SK-N-SH (cell line): ENCODE data around the gene SCUBE3.

Experiments used
- CHD2 ChIP-seq: fragments of 150-350 bp; IDR thresholded peaks from 2 replicates; pipeline ENCODE4 v1.6.1; 2018; ENCODE audit warnings: low read length; ENCODE audit not compliant: partially characterized antibody
- FOXJ3 ChIP-seq: sonication (generic); formaldehyde crosslinking; IDR thresholded peaks from 2 replicates; pipeline ENCODE4 v1.5.1; 2020; ENCODE audit warnings: mild to moderate bottlenecking, missing genetic modification reagents
- JUND ChIP-seq: IDR thresholded peaks from 2 replicates; pipeline ENCODE4 v1.4.0; 2012
- MXI1 ChIP-seq: IDR thresholded peaks from 2 replicates; pipeline ENCODE4 v1.6.1; 2012; ENCODE audit warnings: mild to moderate bottlenecking, low read depth, low read length, improper control_type of control experiment
- RCOR1 ChIP-seq: fragments of 150-350 bp; IDR thresholded peaks from 2 replicates; pipeline ENCODE4 v1.6.1; 2017; ENCODE audit warnings: antibody characterized with exemption, low read length
- RFX5 ChIP-seq: IDR thresholded peaks from 2 replicates; pipeline ENCODE4 v1.6.1; 2012; ENCODE audit warnings: mild to moderate bottlenecking, improper control_type of control experiment, low read length
- SIN3A ChIP-seq: IDR thresholded peaks from 2 replicates; pipeline ENCODE4 v1.6.1; 2012; ENCODE audit warnings: low read depth, mild to moderate bottlenecking, low read length, moderate library complexity, borderline replicate concordance
- TF ChIP-seq, protein P1 (sequence below): fragments of 200-600 bp; sonication (generic); IDR thresholded peaks from 2 replicates; pipeline ENCODE4 v1.6.1; 2017; ENCODE audit warnings: antibody characterized with exemption, mild to moderate bottlenecking, moderate library complexity
- TF ChIP-seq, protein P2 (sequence below): IDR thresholded peaks from 2 replicates; pipeline ENCODE4 v1.6.1; 2012; ENCODE audit warnings: mild to moderate bottlenecking, low read depth, low read length, moderate library complexity

- TF ChIP-seq, protein P1, sequence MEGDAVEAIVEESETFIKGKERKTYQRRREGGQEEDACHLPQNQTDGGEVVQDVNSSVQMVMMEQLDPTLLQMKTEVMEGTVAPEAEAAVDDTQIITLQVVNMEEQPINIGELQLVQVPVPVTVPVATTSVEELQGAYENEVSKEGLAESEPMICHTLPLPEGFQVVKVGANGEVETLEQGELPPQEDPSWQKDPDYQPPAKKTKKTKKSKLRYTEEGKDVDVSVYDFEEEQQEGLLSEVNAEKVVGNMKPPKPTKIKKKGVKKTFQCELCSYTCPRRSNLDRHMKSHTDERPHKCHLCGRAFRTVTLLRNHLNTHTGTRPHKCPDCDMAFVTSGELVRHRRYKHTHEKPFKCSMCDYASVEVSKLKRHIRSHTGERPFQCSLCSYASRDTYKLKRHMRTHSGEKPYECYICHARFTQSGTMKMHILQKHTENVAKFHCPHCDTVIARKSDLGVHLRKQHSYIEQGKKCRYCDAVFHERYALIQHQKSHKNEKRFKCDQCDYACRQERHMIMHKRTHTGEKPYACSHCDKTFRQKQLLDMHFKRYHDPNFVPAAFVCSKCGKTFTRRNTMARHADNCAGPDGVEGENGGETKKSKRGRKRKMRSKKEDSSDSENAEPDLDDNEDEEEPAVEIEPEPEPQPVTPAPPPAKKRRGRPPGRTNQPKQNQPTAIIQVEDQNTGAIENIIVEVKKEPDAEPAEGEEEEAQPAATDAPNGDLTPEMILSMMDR, result no peak
- no peak for TF ChIP-seq RFX5
- no peak for TF ChIP-seq MXI1
- no peak for TF ChIP-seq SIN3A
- TF ChIP-seq CHD2, result no peak
- TF ChIP-seq FOXJ3 (CRISPR knock-in tag), result no peak
- TF ChIP-seq, protein P2, sequence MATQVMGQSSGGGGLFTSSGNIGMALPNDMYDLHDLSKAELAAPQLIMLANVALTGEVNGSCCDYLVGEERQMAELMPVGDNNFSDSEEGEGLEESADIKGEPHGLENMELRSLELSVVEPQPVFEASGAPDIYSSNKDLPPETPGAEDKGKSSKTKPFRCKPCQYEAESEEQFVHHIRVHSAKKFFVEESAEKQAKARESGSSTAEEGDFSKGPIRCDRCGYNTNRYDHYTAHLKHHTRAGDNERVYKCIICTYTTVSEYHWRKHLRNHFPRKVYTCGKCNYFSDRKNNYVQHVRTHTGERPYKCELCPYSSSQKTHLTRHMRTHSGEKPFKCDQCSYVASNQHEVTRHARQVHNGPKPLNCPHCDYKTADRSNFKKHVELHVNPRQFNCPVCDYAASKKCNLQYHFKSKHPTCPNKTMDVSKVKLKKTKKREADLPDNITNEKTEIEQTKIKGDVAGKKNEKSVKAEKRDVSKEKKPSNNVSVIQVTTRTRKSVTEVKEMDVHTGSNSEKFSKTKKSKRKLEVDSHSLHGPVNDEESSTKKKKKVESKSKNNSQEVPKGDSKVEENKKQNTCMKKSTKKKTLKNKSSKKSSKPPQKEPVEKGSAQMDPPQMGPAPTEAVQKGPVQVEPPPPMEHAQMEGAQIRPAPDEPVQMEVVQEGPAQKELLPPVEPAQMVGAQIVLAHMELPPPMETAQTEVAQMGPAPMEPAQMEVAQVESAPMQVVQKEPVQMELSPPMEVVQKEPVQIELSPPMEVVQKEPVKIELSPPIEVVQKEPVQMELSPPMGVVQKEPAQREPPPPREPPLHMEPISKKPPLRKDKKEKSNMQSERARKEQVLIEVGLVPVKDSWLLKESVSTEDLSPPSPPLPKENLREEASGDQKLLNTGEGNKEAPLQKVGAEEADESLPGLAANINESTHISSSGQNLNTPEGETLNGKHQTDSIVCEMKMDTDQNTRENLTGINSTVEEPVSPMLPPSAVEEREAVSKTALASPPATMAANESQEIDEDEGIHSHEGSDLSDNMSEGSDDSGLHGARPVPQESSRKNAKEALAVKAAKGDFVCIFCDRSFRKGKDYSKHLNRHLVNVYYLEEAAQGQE, result no peak
- TF ChIP-seq JUND, result no peak
- TF ChIP-seq RCOR1, result no peak
These were observed 67.1 kb downstream of the SCUBE3 start for GRCh38 chr6:35280903-35281302.
